ENCODE measurements around the gene CHD9.

DNA sequence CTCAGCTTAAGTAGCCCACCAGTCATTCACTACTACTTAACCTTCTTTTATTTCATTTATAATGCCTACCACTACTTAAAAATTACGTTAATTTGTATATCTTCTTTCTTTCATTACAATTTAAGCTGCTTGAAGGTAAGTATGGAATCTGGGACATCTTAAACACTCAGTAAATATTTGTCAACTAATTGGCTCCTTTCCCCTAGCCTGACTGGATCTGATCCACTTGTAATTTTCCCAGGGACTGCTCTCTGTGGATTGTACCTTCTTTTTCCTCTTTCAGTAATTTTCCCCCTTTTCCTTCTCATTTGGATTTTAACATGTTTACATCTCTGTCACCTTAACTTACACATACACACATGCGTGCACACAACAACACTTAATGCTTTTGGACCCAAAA lies 227.1 kb downstream of the CHD9 start:
- TF ChIP-seq, protein P1, sequence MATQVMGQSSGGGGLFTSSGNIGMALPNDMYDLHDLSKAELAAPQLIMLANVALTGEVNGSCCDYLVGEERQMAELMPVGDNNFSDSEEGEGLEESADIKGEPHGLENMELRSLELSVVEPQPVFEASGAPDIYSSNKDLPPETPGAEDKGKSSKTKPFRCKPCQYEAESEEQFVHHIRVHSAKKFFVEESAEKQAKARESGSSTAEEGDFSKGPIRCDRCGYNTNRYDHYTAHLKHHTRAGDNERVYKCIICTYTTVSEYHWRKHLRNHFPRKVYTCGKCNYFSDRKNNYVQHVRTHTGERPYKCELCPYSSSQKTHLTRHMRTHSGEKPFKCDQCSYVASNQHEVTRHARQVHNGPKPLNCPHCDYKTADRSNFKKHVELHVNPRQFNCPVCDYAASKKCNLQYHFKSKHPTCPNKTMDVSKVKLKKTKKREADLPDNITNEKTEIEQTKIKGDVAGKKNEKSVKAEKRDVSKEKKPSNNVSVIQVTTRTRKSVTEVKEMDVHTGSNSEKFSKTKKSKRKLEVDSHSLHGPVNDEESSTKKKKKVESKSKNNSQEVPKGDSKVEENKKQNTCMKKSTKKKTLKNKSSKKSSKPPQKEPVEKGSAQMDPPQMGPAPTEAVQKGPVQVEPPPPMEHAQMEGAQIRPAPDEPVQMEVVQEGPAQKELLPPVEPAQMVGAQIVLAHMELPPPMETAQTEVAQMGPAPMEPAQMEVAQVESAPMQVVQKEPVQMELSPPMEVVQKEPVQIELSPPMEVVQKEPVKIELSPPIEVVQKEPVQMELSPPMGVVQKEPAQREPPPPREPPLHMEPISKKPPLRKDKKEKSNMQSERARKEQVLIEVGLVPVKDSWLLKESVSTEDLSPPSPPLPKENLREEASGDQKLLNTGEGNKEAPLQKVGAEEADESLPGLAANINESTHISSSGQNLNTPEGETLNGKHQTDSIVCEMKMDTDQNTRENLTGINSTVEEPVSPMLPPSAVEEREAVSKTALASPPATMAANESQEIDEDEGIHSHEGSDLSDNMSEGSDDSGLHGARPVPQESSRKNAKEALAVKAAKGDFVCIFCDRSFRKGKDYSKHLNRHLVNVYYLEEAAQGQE (IDR thresholded peaks at IDR 0.05; ENCODE audit: low read depth): no peak
- TF ChIP-seq, protein P2, sequence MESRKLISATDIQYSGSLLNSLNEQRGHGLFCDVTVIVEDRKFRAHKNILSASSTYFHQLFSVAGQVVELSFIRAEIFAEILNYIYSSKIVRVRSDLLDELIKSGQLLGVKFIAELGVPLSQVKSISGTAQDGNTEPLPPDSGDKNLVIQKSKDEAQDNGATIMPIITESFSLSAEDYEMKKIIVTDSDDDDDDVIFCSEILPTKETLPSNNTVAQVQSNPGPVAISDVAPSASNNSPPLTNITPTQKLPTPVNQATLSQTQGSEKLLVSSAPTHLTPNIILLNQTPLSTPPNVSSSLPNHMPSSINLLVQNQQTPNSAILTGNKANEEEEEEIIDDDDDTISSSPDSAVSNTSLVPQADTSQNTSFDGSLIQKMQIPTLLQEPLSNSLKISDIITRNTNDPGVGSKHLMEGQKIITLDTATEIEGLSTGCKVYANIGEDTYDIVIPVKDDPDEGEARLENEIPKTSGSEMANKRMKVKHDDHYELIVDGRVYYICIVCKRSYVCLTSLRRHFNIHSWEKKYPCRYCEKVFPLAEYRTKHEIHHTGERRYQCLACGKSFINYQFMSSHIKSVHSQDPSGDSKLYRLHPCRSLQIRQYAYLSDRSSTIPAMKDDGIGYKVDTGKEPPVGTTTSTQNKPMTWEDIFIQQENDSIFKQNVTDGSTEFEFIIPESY (IDR thresholded peaks at IDR 0.05; ENCODE audit: extremely low read depth, insufficient replicate concordance, low read length): no peak
- TF ChIP-seq POLR2A (IDR thresholded peaks at IDR 0.05; ENCODE audit: borderline replicate concordance, extremely low read depth, insufficient read depth, insufficient read length) (no peak), SIN3A (IDR thresholded peaks at IDR 0.05; ENCODE audit: low read depth) (no peak), EZH2 (IDR thresholded peaks at IDR 0.05) (no peak), POLR2AphosphoS5 (IDR thresholded peaks at IDR 0.05; ENCODE audit: low read depth, low read length) (no peak), ZNF274 (IDR thresholded peaks at IDR 0.05; ENCODE audit: low read depth, low read length) (no peak), EZH2phosphoT487 (IDR thresholded peaks at IDR 0.05; ENCODE audit: borderline replicate concordance) (no peak), MAX (IDR thresholded peaks at IDR 0.05) (no peak), FOSL1 (IDR thresholded peaks at IDR 0.05; ENCODE audit: low read depth) (no peak), CEBPB (IDR thresholded peaks at IDR 0.05; ENCODE audit: low read depth) (no peak)
- TF ChIP-seq, protein P3, sequence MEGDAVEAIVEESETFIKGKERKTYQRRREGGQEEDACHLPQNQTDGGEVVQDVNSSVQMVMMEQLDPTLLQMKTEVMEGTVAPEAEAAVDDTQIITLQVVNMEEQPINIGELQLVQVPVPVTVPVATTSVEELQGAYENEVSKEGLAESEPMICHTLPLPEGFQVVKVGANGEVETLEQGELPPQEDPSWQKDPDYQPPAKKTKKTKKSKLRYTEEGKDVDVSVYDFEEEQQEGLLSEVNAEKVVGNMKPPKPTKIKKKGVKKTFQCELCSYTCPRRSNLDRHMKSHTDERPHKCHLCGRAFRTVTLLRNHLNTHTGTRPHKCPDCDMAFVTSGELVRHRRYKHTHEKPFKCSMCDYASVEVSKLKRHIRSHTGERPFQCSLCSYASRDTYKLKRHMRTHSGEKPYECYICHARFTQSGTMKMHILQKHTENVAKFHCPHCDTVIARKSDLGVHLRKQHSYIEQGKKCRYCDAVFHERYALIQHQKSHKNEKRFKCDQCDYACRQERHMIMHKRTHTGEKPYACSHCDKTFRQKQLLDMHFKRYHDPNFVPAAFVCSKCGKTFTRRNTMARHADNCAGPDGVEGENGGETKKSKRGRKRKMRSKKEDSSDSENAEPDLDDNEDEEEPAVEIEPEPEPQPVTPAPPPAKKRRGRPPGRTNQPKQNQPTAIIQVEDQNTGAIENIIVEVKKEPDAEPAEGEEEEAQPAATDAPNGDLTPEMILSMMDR (IDR thresholded peaks at IDR 0.05 in 2 of 3, conservative IDR thresholded peaks at IDR 0.05 in 1 of 3; ENCODE audit: borderline replicate concordance in 1 of 3, insufficient read depth in 1 of 3, low read depth in 2 of 3, low read length in 2 of 3): no peak
- TF ChIP-seq, protein P4, sequence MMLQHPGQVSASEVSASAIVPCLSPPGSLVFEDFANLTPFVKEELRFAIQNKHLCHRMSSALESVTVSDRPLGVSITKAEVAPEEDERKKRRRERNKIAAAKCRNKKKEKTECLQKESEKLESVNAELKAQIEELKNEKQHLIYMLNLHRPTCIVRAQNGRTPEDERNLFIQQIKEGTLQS (IDR thresholded peaks at IDR 0.05): no peak

Data from HCT116 (cell line).